Calu3 (cell line): Measurements from ENCODE around the gene C2orf80. TPM values are rescaled to one million over a fixed set of nuclear protein-coding genes. Genes with fewer than 3 reads are reported as not detected.
"Not testable (repeated sequence)": the region's sequence is repeated elsewhere in the genome, so short reads cannot be mapped to it uniquely, and the experiment has no call there.

Experiments
- BruUV-seq: library from RNA; stranded (reverse); fragments of 400-500 nt; replicated peaks from 2 replicates; lab custom pipeline; 2021; lab: Mats Ljungman, UMichigan
- CTCF ChIA-PET: fragments of 300-600 bp; sonication (Branson Sonifier 250); formaldehyde crosslinking; loops from one replicate; lab custom pipeline; 2022; ENCODE audit warnings: antibody characterized with exemption; lab: Charles Lee
- DNase-seq: peaks from one replicate; pipeline ENCODE4 v3.0.0; 2022
- H3K27ac Mint-ChIP-seq: one replicate; pipeline ENCODE4 v1.8.0; 2022; ENCODE audit warnings: mixed read lengths; ENCODE audit not compliant: unreplicated experiment
- H3K27me3 Mint-ChIP-seq: one replicate; pipeline ENCODE4 v1.8.0; 2022; ENCODE audit warnings: mixed read lengths; ENCODE audit not compliant: unreplicated experiment
- H3K36me3 Mint-ChIP-seq: one replicate; pipeline ENCODE4 v1.8.0; 2022; ENCODE audit warnings: mild to moderate bottlenecking, moderate library complexity, mixed read lengths; ENCODE audit not compliant: insufficient read depth, unreplicated experiment
- H3K4me1 Mint-ChIP-seq: one replicate; pipeline ENCODE4 v1.8.0; 2022; ENCODE audit warnings: mild to moderate bottlenecking, low read depth, mixed read lengths; ENCODE audit not compliant: unreplicated experiment
- H3K4me3 Mint-ChIP-seq: one replicate; pipeline ENCODE4 v1.8.0; 2022; ENCODE audit warnings: mild to moderate bottlenecking, low read depth, moderate library complexity, mixed read lengths; ENCODE audit not compliant: unreplicated experiment
- H3K9me3 Mint-ChIP-seq: one replicate; pipeline ENCODE4 v1.8.0; 2022; ENCODE audit warnings: low read depth, mixed read lengths; ENCODE audit not compliant: unreplicated experiment
- intact Hi-C: fragments of 100-400 bp; cut with micrococcal nuclease; formaldehyde crosslinking; loops from one replicate; pipeline ENCODE4 v1.10.0; 2022; ENCODE audit not compliant: unreplicated experiment
- total RNA-seq: library from RNA; stranded (reverse); gene quantifications from 2 replicates; pipeline ENCODE4 v1.2.3, GENCODE V29; 2022
- TF ChIP-seq, protein P1 (sequence below): fragments of 200-600 bp; IDR thresholded peaks from one replicate; pipeline ENCODE4 v1.8.0; 2022; ENCODE audit warnings: antibody characterized with exemption; ENCODE audit not compliant: unreplicated experiment

Gene C2orf80
- total RNA-seq, 1 experiment from 2014 or later = not detected

DNA sequence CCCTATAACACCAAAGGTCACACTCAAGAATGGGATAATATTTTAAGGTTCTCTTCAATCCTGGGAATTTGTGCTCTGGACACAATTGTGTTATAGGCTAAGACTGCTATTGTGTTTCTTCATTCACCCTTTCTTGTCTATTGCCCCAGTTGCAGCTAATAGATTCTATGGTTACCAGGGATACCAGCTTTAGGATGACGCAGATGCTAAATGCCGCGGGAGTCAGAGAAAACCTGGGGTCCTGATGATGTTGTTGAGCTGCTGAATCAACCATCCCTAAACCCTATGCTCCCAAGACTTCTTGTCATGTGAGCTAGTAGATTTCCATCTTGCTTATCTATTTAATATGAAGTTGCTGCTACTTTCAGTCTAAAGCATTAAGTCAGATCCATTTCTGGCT is 70.9 kb downstream of the C2orf80 start:
- CTCF ChIA-PET = interaction anchor here (1.1 kb wide), 1 partner anchor 16 kb away, joined by 3 read pairs; no protein-coding TSS in a partner anchor
- H3K4me1 Mint-ChIP-seq = no peaks in the 10 kb centered on the region
- TF ChIP-seq, protein P1, sequence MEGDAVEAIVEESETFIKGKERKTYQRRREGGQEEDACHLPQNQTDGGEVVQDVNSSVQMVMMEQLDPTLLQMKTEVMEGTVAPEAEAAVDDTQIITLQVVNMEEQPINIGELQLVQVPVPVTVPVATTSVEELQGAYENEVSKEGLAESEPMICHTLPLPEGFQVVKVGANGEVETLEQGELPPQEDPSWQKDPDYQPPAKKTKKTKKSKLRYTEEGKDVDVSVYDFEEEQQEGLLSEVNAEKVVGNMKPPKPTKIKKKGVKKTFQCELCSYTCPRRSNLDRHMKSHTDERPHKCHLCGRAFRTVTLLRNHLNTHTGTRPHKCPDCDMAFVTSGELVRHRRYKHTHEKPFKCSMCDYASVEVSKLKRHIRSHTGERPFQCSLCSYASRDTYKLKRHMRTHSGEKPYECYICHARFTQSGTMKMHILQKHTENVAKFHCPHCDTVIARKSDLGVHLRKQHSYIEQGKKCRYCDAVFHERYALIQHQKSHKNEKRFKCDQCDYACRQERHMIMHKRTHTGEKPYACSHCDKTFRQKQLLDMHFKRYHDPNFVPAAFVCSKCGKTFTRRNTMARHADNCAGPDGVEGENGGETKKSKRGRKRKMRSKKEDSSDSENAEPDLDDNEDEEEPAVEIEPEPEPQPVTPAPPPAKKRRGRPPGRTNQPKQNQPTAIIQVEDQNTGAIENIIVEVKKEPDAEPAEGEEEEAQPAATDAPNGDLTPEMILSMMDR = no peak
- H3K4me3 Mint-ChIP-seq = no peak overlapping the region
- no peaks in the 10 kb centered on the region for H3K36me3 Mint-ChIP-seq
- H3K27me3 Mint-ChIP-seq = no peaks in the 10 kb centered on the region
- H3K9me3 Mint-ChIP-seq = no peaks in the 10 kb centered on the region
- no TSS peak for BruUV-seq
- no peak overlapping the region for H3K27ac Mint-ChIP-seq
- DNase-seq = no peak
- intact Hi-C loops = no loop called here

DNA sequence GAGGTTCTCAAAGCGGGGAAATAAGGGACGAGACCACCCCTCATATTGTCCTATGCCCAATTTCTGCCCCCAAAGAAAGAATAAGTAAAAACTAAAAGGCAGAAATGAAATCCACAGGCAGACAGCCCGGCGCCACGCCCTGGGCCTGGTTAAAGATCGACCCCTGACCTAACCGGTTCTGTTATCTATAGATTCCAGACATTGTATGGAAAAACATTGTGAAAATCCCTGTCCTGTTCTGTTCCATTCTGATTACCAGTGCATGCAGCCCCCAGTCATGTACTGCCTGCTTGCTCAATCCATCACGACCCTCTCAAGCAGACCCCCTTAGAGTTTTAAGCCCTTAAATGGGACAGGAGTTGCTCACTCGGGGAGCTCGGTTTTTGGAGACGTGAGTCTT is 72.4 kb downstream of the C2orf80 start:
- DNase-seq, H3K9me3 Mint-ChIP-seq, intact Hi-C loops, BruUV-seq, H3K4me1 Mint-ChIP-seq, CTCF ChIA-PET, H3K4me3 Mint-ChIP-seq, H3K27me3 Mint-ChIP-seq, H3K27ac Mint-ChIP-seq, H3K36me3 Mint-ChIP-seq: not testable (repeated sequence)

Other genes starting within 250 kb of the C2orf80 start
- gene PLEKHM3, start 164.5 kb downstream of the C2orf80 start, total RNA-seq = 7.7 and 8.0 TPM in 2 replicates
- not detected in 2 replicates for gene CRYGD, start 65.5 kb downstream of the C2orf80 start, total RNA-seq
- gene CRYGC, start 60.2 kb downstream of the C2orf80 start, total RNA-seq = not detected in 2 replicates
- gene CRYGB, start 43.9 kb downstream of the C2orf80 start, total RNA-seq = not detected in 2 replicates
- gene CRYGA, start 26.4 kb downstream of the C2orf80 start, total RNA-seq = not detected in 2 replicates
- gene IDH1, start 65.0 kb upstream of the C2orf80 start, total RNA-seq = 166 TPM in 2 replicates
- gene PIKFYVE, start 76.2 kb upstream of the C2orf80 start, total RNA-seq = 24.2 and 26.4 TPM in 2 replicates
- 0.71 TPM in 1 of 2 replicates, not detected in the other for gene PTH2R, start 216.8 kb upstream of the C2orf80 start, total RNA-seq